NCI-H187 treated with DMSO at 0.1 percent for 48 hours (cell line): ENCODE measurements around the gene RENBP.

Source experiments
- DNase-seq: peaks from one replicate; lab custom pipeline; 2025; lab: John Stamatoyannopoulos, UW

RENBP gene

GRCh38 chrX:153888344-153888743 lies 56.1 kb downstream of the RENBP start:
- no peak for DNase-seq

DNA sequence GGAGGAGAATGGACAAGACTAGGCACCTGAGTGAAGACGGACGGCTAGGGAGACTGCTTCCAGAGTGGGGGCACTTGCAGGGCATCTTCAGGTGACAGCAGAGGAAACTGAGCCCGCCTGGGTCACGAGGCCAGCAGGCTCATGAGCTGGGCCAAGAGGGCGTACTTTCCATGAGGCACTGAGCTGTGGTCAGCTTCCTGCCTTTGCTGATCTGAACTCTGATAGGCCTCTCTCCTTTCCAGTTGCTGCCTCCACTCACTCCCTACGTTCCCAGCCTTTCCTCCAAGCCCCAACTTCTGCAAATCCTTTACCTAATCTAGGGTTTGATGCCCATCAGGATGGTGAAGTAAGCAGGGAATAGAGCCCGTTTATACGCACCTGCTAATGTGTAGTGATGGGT lies 57.1 kb downstream of the RENBP start:
- no peak for DNase-seq

DNA sequence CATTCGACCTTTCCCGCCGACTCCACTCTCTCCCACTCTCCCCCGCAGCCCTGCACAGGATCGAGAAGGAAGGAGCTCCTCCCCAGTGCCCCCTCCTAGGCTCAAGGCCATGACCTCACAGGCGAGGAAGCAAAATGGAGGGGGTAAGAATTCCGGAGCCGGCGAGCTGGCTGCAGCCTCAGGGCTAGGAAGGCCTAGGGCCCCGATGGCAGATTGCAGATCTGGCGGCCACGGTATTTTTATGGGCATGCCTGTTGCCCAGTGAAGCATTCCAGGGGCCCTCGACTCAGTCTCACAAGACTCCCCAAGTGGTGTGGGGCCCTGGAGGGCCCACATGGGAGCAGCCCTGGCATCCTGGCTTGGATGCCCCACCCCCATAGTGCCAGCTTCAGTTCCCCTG lies 57.5 kb downstream of the RENBP start:
- DNase-seq = no peak

GRCh38 chrX:153885968-153886903 lies 58.2 kb downstream of the RENBP start, which contains the start of gene L1CAM:
Gene L1CAM (minus strand): TSS chrX:153886173. CDS start chrX:153875836, 10,337 bp downstream.
- DNase-seq = no peak
